ENCODE data around the gene SHBG.

The SHBG gene

DNA sequence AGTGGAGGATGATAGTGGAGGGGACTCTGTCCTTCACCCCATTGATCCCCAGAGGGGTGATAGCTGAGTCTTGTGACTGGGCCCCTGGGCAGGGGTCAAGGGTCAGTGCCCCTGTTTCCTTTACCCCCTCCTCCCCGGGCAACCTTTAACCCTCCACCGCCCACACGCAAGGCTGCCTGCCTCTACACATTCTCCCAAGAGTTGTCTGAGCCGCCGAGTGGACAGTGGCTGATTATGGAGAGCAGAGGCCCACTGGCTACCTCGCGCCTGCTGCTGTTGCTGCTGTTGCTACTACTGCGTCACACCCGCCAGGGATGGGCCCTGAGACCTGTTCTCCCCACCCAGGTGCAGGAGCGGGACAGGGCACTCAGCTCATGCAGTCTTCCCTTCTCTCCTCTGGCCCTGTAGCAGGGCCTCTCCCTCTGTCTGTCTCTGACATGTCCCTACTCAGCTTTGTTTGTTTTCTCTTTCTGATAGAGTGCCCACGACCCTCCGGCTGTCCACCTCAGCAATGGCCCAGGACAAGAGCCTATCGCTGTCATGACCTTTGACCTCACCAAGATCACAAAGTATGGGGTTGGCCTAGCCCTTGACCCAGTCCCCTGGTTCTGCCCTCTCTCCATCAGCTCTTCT, at the start of gene SHBG:
Gene SHBG (plus strand): TSS at position 197 of the 633 bp plus-strand sequence. CDS start 38 bp downstream, at position 235.
- H3K4me3 ChIP-seq (ENCODE audit: low read depth, low read length): no peak within 1 kb of the TSS
- DNase-seq (ENCODE audit: low read depth): no peak
- no peak for TF ChIP-seq MYC (IDR thresholded peaks at IDR 0.05; ENCODE audit: low read depth, low read length)
- TF ChIP-seq MAX (IDR thresholded peaks at IDR 0.05; ENCODE audit: low read depth, low read length): no peak
- no peak for TF ChIP-seq POLR2A (IDR thresholded peaks at IDR 0.05; ENCODE audit: extremely low read depth, insufficient read length)

DNA sequence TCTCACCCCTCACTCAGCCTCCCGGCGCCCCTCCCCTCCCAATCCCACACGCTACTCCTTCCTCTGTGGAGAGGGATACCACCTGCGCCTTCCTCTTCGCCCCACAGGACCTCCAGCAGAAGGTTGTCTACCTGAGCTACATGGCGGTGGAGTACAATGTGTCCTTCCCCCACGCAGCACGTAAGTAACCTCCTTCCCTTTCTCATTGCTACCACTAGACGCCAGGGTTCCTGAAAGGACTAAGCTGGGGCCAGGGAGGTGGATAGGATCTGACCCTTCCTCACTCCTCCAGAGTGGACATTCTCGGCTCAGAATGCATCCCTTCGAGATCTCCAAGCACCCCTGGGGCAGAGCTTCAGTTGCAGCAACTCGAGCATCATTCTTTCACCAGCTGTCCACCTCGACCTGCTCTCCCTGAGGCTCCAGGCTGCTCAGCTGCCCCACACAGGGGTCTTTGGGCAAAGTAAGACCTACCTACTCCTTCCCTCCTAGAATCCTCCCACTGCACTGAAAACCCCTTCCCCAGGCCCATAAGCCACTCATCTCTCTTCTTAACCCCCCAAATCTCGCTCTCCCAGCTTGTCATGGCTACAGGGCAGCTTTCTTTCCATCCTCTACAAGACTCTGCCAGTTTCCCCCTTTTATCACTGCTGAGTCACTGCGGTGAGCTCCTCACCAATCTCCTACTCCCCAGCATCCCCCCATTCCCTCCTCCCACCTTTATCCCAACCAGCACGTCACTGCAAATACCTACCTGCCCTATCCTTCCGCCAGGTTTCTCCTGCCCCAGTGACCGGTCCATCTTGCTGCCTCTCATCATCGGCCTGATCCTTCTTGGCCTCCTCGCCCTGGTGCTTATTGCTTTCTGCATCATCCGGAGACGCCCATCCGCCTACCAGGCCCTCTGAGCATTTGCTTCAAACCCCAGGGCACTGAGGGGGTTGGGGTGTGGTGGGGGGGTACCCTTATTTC, 49.0 kb upstream of the SHBG start:
- H3K4me3 ChIP-seq (ENCODE audit: low read depth, low read length): no peak overlapping the region
- no peak for DNase-seq (ENCODE audit: low read depth)
- TF ChIP-seq MAX (IDR thresholded peaks at IDR 0.05; ENCODE audit: low read depth, low read length) (no peak), POLR2A (IDR thresholded peaks at IDR 0.05; ENCODE audit: extremely low read depth, insufficient read length) (no peak), MYC (IDR thresholded peaks at IDR 0.05; ENCODE audit: low read depth, low read length) (no peak)
- TF ChIP-seq, protein P1, sequence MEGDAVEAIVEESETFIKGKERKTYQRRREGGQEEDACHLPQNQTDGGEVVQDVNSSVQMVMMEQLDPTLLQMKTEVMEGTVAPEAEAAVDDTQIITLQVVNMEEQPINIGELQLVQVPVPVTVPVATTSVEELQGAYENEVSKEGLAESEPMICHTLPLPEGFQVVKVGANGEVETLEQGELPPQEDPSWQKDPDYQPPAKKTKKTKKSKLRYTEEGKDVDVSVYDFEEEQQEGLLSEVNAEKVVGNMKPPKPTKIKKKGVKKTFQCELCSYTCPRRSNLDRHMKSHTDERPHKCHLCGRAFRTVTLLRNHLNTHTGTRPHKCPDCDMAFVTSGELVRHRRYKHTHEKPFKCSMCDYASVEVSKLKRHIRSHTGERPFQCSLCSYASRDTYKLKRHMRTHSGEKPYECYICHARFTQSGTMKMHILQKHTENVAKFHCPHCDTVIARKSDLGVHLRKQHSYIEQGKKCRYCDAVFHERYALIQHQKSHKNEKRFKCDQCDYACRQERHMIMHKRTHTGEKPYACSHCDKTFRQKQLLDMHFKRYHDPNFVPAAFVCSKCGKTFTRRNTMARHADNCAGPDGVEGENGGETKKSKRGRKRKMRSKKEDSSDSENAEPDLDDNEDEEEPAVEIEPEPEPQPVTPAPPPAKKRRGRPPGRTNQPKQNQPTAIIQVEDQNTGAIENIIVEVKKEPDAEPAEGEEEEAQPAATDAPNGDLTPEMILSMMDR (IDR thresholded peaks at IDR 0.05; ENCODE audit: low read depth, low read length): no peak

GRCh38 chr17:7582396-7583252, 47.3 kb upstream of the SHBG start:
- no peak for TF ChIP-seq POLR2A (IDR thresholded peaks at IDR 0.05; ENCODE audit: extremely low read depth, insufficient read length)
- no peak for TF ChIP-seq MYC (IDR thresholded peaks at IDR 0.05; ENCODE audit: low read depth, low read length)
- TF ChIP-seq MAX (IDR thresholded peaks at IDR 0.05; ENCODE audit: low read depth, low read length): no peak
- TF ChIP-seq, protein P1 (IDR thresholded peaks at IDR 0.05; ENCODE audit: low read depth, low read length): no peak
- no peak overlapping the region for H3K4me3 ChIP-seq (ENCODE audit: low read depth, low read length)
- DNase-seq (ENCODE audit: low read depth): no peak

DNA sequence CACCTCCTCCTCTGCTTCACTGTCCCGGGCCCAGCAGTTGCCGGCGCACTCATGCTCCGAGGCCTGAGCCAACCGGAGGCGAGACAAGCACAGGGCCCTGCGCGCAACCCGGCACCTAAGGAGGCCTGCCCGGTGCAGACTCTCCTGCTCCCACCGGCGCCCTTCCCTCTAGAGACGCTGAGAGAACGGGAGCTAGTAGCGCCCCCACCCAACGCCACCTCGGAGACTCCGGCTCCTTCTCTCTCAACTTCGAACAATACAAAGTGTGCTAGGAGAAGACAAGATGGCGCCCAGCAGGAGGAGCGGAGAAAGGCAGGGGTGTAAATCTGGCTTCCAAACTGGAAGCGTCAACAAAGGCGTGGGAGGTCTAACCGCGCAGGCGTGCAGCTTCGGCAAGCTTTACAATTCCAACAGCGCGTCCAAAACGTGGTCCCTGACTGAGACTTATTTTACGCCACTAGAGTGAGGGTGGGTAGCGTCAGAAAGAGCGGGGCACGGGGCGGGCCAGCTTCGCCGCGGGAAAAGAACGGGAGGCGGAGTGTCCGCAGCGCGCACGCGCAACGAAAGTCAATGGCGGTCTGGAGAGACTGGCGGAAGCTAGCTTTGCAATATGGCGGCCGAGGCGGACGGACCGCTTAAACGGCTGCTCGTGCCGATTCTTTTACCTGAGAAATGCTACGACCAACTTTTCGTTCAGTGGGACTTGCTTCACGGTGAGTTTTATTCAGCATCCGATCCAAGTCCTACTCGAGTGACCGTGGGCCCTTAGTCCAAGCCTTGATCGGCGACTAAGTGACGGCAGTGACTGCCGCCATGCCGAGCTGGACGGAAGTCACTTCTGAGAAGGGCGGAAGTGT, 46.5 kb upstream of the SHBG start, which contains the start of gene MPDU1:
Gene MPDU1 (plus strand): TSS at position 600 of the 857 bp plus-strand sequence. CDS start 11 bp downstream, at position 611.
- peak within 1 kb of the TSS; percentile 84 for H3K4me3 ChIP-seq (ENCODE audit: low read depth, low read length)
- TF ChIP-seq MYC (IDR thresholded peaks at IDR 0.05; ENCODE audit: low read depth, low read length) (peak; percentile 92), POLR2A (IDR thresholded peaks at IDR 0.05; ENCODE audit: extremely low read depth, insufficient read length) (peak; percentile 42), MAX (IDR thresholded peaks at IDR 0.05; ENCODE audit: low read depth, low read length) (peak; percentile 93)
- TF ChIP-seq, protein P1 (IDR thresholded peaks at IDR 0.05; ENCODE audit: low read depth, low read length): no peak
- DNase-seq (ENCODE audit: low read depth): peak; percentile 95

DNA sequence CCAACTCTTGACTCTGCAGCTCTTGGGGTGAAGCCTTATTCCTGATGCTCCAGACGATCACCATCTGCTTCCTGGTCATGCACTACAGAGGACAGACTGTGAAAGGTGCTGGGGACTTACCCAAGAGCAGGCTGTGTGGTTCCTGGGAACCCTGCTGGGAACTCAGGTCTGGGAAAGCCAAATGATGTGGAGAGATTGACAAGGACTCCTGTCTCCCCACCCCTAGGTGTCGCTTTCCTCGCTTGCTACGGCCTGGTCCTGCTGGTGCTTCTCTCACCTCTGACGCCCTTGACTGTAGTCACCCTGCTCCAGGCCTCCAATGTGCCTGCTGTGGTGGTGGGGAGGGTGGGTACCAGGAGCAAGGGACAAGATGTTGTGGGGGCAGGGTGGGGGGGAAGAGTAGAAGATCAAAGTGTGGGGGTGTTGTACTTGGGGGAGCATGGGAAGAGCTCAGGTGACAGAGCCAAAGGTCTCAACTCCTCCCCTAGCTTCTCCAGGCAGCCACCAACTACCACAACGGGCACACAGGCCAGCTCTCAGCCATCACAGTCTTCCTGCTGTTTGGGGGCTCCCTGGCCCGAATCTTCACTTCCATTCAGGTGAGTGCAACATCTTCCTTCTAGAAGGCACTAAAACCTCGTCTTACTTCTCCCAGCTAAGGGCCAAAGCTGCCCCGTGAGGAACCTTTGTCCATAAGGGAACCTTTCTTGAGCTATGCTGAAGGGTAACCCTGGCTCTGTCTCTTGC, 43.1 kb upstream of the SHBG start:
- TF ChIP-seq, protein P1 (IDR thresholded peaks at IDR 0.05; ENCODE audit: low read depth, low read length): peak; percentile 1
- TF ChIP-seq POLR2A (IDR thresholded peaks at IDR 0.05; ENCODE audit: extremely low read depth, insufficient read length): no peak
- DNase-seq (ENCODE audit: low read depth): no peak
- H3K4me3 ChIP-seq (ENCODE audit: low read depth, low read length): no peak overlapping the region
